GM18870 (cell line): ENCODE results near the gene DLK1.

Source experiments
- ATAC-seq: cut with Tn5 transposase; IDR thresholded peaks from one replicate; pipeline ENCODE4 v1.9.1; 2021; ENCODE audit warnings: moderate library complexity; ENCODE audit not compliant: unreplicated experiment

Gene DLK1

GRCh38 chr14:100731846-100732765 lies 5.4 kb downstream of the DLK1 start:
- ATAC-seq, result no peak

GRCh38 chr14:100732766-100733100 lies 6.0 kb downstream of the DLK1 start:
- ATAC-seq, result no peak

GRCh38 chr14:100733152-100733850 lies 6.6 kb downstream of the DLK1 start:
- no peak for ATAC-seq

- no peak for ATAC-seq
Observed at GRCh38 chr14:100734031-100734990, 7.6 kb downstream of the DLK1 start.

- no peak for ATAC-seq
Observed at GRCh38 chr14:100735271-100735670, 8.6 kb downstream of the DLK1 start.

GRCh38 chr14:100736269-100737180 lies 9.8 kb downstream of the DLK1 start:
- no peak for ATAC-seq

GRCh38 chr14:100737526-100737925 lies 10.8 kb downstream of the DLK1 start:
- no peak for ATAC-seq

- no peak for ATAC-seq
Observed at GRCh38 chr14:100738269-100738691, 11.6 kb downstream of the DLK1 start.

GRCh38 chr14:100738704-100739131 lies 12.0 kb downstream of the DLK1 start:
- ATAC-seq, result no peak

- no peak for ATAC-seq
Observed at GRCh38 chr14:100739306-100739705, 12.6 kb downstream of the DLK1 start.

GRCh38 chr14:100740196-100740825 lies 13.6 kb downstream of the DLK1 start:
- ATAC-seq, result no peak

GRCh38 chr14:100740929-100741328 lies 14.2 kb downstream of the DLK1 start:
- no peak for ATAC-seq

GRCh38 chr14:100741966-100742365 lies 15.3 kb downstream of the DLK1 start:
- no peak for ATAC-seq

- no peak for ATAC-seq
Observed at GRCh38 chr14:100746326-100746725, 19.6 kb downstream of the DLK1 start.

GRCh38 chr14:100747021-100747586 lies 20.4 kb downstream of the DLK1 start:
- no peak for ATAC-seq

- no peak for ATAC-seq
Observed at GRCh38 chr14:100747736-100748135, 21.0 kb downstream of the DLK1 start.

- no peak for ATAC-seq
Observed at GRCh38 chr14:100748403-100748802, 21.7 kb downstream of the DLK1 start.

- ATAC-seq, result no peak
Observed at GRCh38 chr14:100748944-100749343, 22.3 kb downstream of the DLK1 start.

- ATAC-seq, result no peak
Observed at GRCh38 chr14:100749967-100750597, 23.4 kb downstream of the DLK1 start.
